ENCODE results near the gene GALT.
A peak's percentile ranks its signal among the peaks of the same experiment; 100 is the strongest.

GALT gene

GRCh38 chr9:34665067-34665380 is 18.5 kb downstream of the GALT start:
- peak overlapping the region; percentile 46 for H3K4me3 ChIP-seq (ENCODE audit: low read depth, low read length)
- no peak for DNase-seq (ENCODE audit: low read depth)
- TF ChIP-seq CTCF (IDR thresholded peaks at IDR 0.05; ENCODE audit: low read depth, low read length) (no peak), POLR2A (IDR thresholded peaks at IDR 0.05; ENCODE audit: extremely low read depth, insufficient read length) (no peak), MAX (IDR thresholded peaks at IDR 0.05; ENCODE audit: low read depth, low read length) (peak; percentile 42; the same call in 1 of the 2 replicates), MYC (IDR thresholded peaks at IDR 0.05; ENCODE audit: low read depth, low read length) (0 out of 2 replicates have a peak, but pooled peaks have one; percentile 18)

GRCh38 chr9:34665381-34666250 is 19.1 kb downstream of the GALT start:
- TF ChIP-seq POLR2A (IDR thresholded peaks at IDR 0.05; ENCODE audit: extremely low read depth, insufficient read length) (peak; percentile 74), CTCF (IDR thresholded peaks at IDR 0.05; ENCODE audit: low read depth, low read length) (no peak)
- peak; percentile 95 for DNase-seq (ENCODE audit: low read depth)
- peak overlapping the region; percentile 60 for H3K4me3 ChIP-seq (ENCODE audit: low read depth, low read length)

- no peak for DNase-seq (ENCODE audit: low read depth)
- H3K4me3 ChIP-seq (ENCODE audit: low read depth, low read length), result no peak overlapping the region
- no peak for TF ChIP-seq MYC (IDR thresholded peaks at IDR 0.05; ENCODE audit: low read depth, low read length)
These were observed 23.5 kb downstream of the GALT start for GRCh38 chr9:34669809-34670562.

GRCh38 chr9:34671307-34671706 is 24.8 kb downstream of the GALT start:
- no peak for DNase-seq (ENCODE audit: low read depth)
- TF ChIP-seq MAX (IDR thresholded peaks at IDR 0.05; ENCODE audit: low read depth, low read length) (no peak), MYC (IDR thresholded peaks at IDR 0.05; ENCODE audit: low read depth, low read length) (no peak), CTCF (IDR thresholded peaks at IDR 0.05; ENCODE audit: low read depth, low read length) (no peak), POLR2A (IDR thresholded peaks at IDR 0.05; ENCODE audit: extremely low read depth, insufficient read length) (no peak)
- no peak overlapping the region for H3K4me3 ChIP-seq (ENCODE audit: low read depth, low read length)

- H3K4me3 ChIP-seq (ENCODE audit: low read depth, low read length), result no peak overlapping the region
- TF ChIP-seq CTCF (IDR thresholded peaks at IDR 0.05; ENCODE audit: low read depth, low read length) (no peak), MAX (IDR thresholded peaks at IDR 0.05; ENCODE audit: low read depth, low read length) (no peak), POLR2A (IDR thresholded peaks at IDR 0.05; ENCODE audit: extremely low read depth, insufficient read length) (no peak), MYC (IDR thresholded peaks at IDR 0.05; ENCODE audit: low read depth, low read length) (no peak)
- DNase-seq (ENCODE audit: low read depth), result no peak
These were observed 28.0 kb downstream of the GALT start for GRCh38 chr9:34674440-34674839.

- no peak overlapping the region for H3K4me3 ChIP-seq (ENCODE audit: low read depth, low read length)
- no peak for TF ChIP-seq POLR2A (IDR thresholded peaks at IDR 0.05; ENCODE audit: extremely low read depth, insufficient read length)
- peak; percentile 100 for TF ChIP-seq CTCF (IDR thresholded peaks at IDR 0.05; ENCODE audit: low read depth, low read length)
- TF ChIP-seq MYC (IDR thresholded peaks at IDR 0.05; ENCODE audit: low read depth, low read length), result peak; percentile 77
- peak; percentile 74 for TF ChIP-seq MAX (IDR thresholded peaks at IDR 0.05; ENCODE audit: low read depth, low read length)
- peak; percentile 89 for DNase-seq (ENCODE audit: low read depth)
These were observed 28.7 kb downstream of the GALT start for GRCh38 chr9:34675048-34675714.
